ENCODE measurements around the gene LYZL2. TPM values are rescaled to one million over a fixed set of nuclear protein-coding genes. Genes with fewer than 3 reads are reported as not detected.
A peak's percentile ranks its signal among the peaks of the same experiment; 100 is the strongest.

The LYZL2 gene
- polyA plus RNA-seq, 3 donors = not detected

GRCh38 chr10:30591249-30591670 is 38.3 kb downstream of the LYZL2 start:
- H2AFZ ChIP-seq (ENCODE audit: insufficient read depth, low read depth, low read length, poor library complexity, severe bottlenecking) = no peak overlapping the region
- no peak overlapping the region for H3K4me2 ChIP-seq (replicated peaks; ENCODE audit: extremely low read depth, low read length, poor library complexity, severe bottlenecking)
- peaks cover 0 to 7% (median 0%) of the 10 kb centered on the region in 3 donors for H3K27me3 Mint-ChIP-seq (ENCODE audit: low read depth in 3 of 3)

GRCh38 chr10:30589441-30589840 is 40.1 kb downstream of the LYZL2 start:
- H3K4me3 ChIP-seq (replicated peaks in 1 of 3; ENCODE audit: low read depth in 2 of 3, low read length in 3 of 3) = no peak overlapping the region
- peak overlapping the region in 1 of 2 donors; percentile 26 for H3K4me3 Mint-ChIP-seq
- 17% methylated on average over 7 of the region's 7 CpGs for WGBS (ENCODE audit: insufficient coverage)
- H3K27ac ChIP-seq (ENCODE audit: low read depth in 1 of 2, low read length in 2 of 2) = no peak overlapping the region
- no peaks in the 10 kb centered on the region for H3K79me2 ChIP-seq (ENCODE audit: insufficient read depth, low read length)
- no peaks in the 10 kb centered on the region for H3K36me3 Mint-ChIP-seq
- DNase-seq = peak; percentile 42 to 63 (median 51)
- no peak for TF ChIP-seq CTCF (IDR thresholded peaks at IDR 0.05)
- H3K9ac ChIP-seq (ENCODE audit: insufficient read depth, low read length, poor library complexity, severe bottlenecking) = no peak overlapping the region
- H3K9me3 ChIP-seq (replicated peaks in 1 of 2; ENCODE audit: control insufficient read depth in 1 of 2, insufficient read depth in 1 of 2, low read length in 2 of 2) = no peaks in the 10 kb centered on the region
- peaks cover 22 to 25% of the 10 kb centered on the region in 2 donors for H3K4me1 ChIP-seq (ENCODE audit: control insufficient read depth in 1 of 2, insufficient read depth in 2 of 2, low read length in 2 of 2)
- no peaks in the 10 kb centered on the region for H4K20me1 ChIP-seq (ENCODE audit: insufficient read depth, low read length)
- H2AFZ ChIP-seq (ENCODE audit: insufficient read depth, low read depth, low read length, poor library complexity, severe bottlenecking) = peak overlapping the region; percentile 33
- peak overlapping the region in 5 of 7 donors; percentile 19 to 76 (median 41) for H3K27ac Mint-ChIP-seq
- peaks cover 28% of the 10 kb centered on the region for H3K4me1 Mint-ChIP-seq
- peaks cover 0 to 1% (median 0%) of the 10 kb centered on the region in 3 donors for H3K27me3 Mint-ChIP-seq (ENCODE audit: low read depth in 3 of 3)
- no peaks in the 10 kb centered on the region for H3K27me3 ChIP-seq (ENCODE audit: control insufficient read depth in 2 of 2, insufficient read depth in 2 of 2, low read length in 2 of 2)
- no peaks in the 10 kb centered on the region for H3K36me3 ChIP-seq (replicated peaks in 1 of 2; ENCODE audit: control insufficient read depth in 1 of 2, insufficient read depth in 2 of 2, low read length in 2 of 2)
- H3K4me2 ChIP-seq (replicated peaks; ENCODE audit: extremely low read depth, low read length, poor library complexity, severe bottlenecking) = no peak overlapping the region
- intact Hi-C loops (cut with micrococcal nuclease) = loop anchor here (5.0 to 10.0 kb wide), 2 partner anchors 52 to 55 kb away; no protein-coding TSS in a partner anchor
- H3K9me3 Mint-ChIP-seq = peaks cover 0 to 6% (median 3%) of the 10 kb centered on the region in 7 donors

More at GRCh38 chr10:30591249-30591670, 38.3 kb downstream of the LYZL2 start:
- intact Hi-C loops (cut with micrococcal nuclease) = loop anchor here (2.0 kb wide), 1 partner anchor 198 kb away; no protein-coding TSS in a partner anchor
- Histone ChIP-seq H3K36me3 (replicated peaks in 1 of 2; ENCODE audit: control insufficient read depth in 1 of 2, insufficient read depth in 2 of 2, low read length in 2 of 2) (no peaks in the 10 kb centered on the region), H4K20me1 (ENCODE audit: insufficient read depth, low read length) (no peaks in the 10 kb centered on the region), H3K27me3 (ENCODE audit: control insufficient read depth in 2 of 2, insufficient read depth in 2 of 2, low read length in 2 of 2) (no peaks in the 10 kb centered on the region), H3K79me2 (ENCODE audit: insufficient read depth, low read length) (no peaks in the 10 kb centered on the region), H3K4me3 (replicated peaks in 1 of 3; ENCODE audit: low read depth in 2 of 3, low read length in 3 of 3) (no peak overlapping the region), H3K27ac (ENCODE audit: low read depth in 1 of 2, low read length in 2 of 2) (no peak overlapping the region), H3K4me1 (ENCODE audit: control insufficient read depth in 1 of 2, insufficient read depth in 2 of 2, low read length in 2 of 2) (peaks cover 22 to 25% of the 10 kb centered on the region in 2 donors), H3K9me3 (replicated peaks in 1 of 2; ENCODE audit: control insufficient read depth in 1 of 2, insufficient read depth in 1 of 2, low read length in 2 of 2) (no peaks in the 10 kb centered on the region), H3K9ac (ENCODE audit: insufficient read depth, low read length, poor library complexity, severe bottlenecking) (no peak overlapping the region)
- H3K27ac Mint-ChIP-seq = peak overlapping the region in 1 of 7 donors; percentile 30
- TF ChIP-seq CTCF (IDR thresholded peaks at IDR 0.05) = peak; percentile 88
- H3K4me1 Mint-ChIP-seq = peaks cover 28% of the 10 kb centered on the region
- peak overlapping the region in 1 of 2 donors; percentile 30 for H3K4me3 Mint-ChIP-seq
- peaks cover 0 to 6% (median 3%) of the 10 kb centered on the region in 7 donors for H3K9me3 Mint-ChIP-seq
- no peaks in the 10 kb centered on the region for H3K36me3 Mint-ChIP-seq
- DNase-seq = peak; percentile 48 to 67 (median 52)
- WGBS (ENCODE audit: insufficient coverage) = 11% methylated on average over 3 of the region's 5 CpGs

All from CD14-positive monocyte (primary cell).